Prostate gland (tissue), 2 donors: Measurements from ENCODE around the gene SLC38A11. TPM values are rescaled to one million over a fixed set of nuclear protein-coding genes. Genes with fewer than 3 reads are reported as not detected.
A peak's percentile ranks its signal among the peaks of the same experiment; 100 is the strongest.

Experiments used
- DNase-seq: peaks from one replicate; pipeline ENCODE4 v3.0.0-alpha.2; 2019; ENCODE audit warnings: low spot score
- H3K27ac ChIP-seq, 2 donors: fragments of 200-600 bp; sonication (generic); 2 replicates each; pipeline ENCODE4 v1.5.1; 2017 to 2019
- H3K27me3 ChIP-seq: fragments of 200-600 bp; sonication (generic); replicated peaks from 2 replicates; pipeline ENCODE4 v1.5.1; 2019; ENCODE audit not compliant: insufficient read depth
- H3K36me3 ChIP-seq, 2 donors: fragments of 200-600 bp; sonication (generic); 1 replicate in 1 of 2; 2 replicates in 1 of 2; pipeline versions ENCODE4 v1.5.1 to v1.8.1; 2017 to 2019
- H3K4me1 ChIP-seq: fragments of 200-600 bp; sonication (generic); replicated peaks from 2 replicates; pipeline ENCODE4 v1.5.1; 2019
- H3K4me3 ChIP-seq, 2 donors: fragments of 200-600 bp; sonication (generic); 2 replicates each; pipeline ENCODE4 v1.5.1; 2017 to 2019
- H3K9me3 ChIP-seq: fragments of 200-600 bp; sonication (generic); 2 replicates; pipeline ENCODE4 v1.5.1; 2017
- POLR2A ChIP-seq: fragments of 450-650 bp; IDR thresholded peaks from one replicate; pipeline ENCODE4 v1.6.1; 2016; ENCODE audit warnings: antibody characterized with exemption, mild to moderate bottlenecking
- POLR2AphosphoS5 ChIP-seq: sonication (generic); formaldehyde crosslinking; IDR thresholded peaks from one replicate; pipeline ENCODE4 v1.6.1; 2017; ENCODE audit warnings: antibody characterized with exemption
- WGBS: methylation state at CpG from one replicate; pipeline ENCODE4 v1.1.5; 2018; 5-methylcytosine and 5-hydroxymethylcytosine counted together
- intact Hi-C: fragments of 100-400 bp; cut with DNase I; formaldehyde crosslinking; loops from one replicate; pipeline ENCODE4 v1.14.2; 2022
- total RNA-seq, 2 donors: library from RNA; depleted of rRNA; stranded (reverse); fragments of >200 nt; gene quantifications; one replicate each; pipeline ENCODE4 v1.1.0, GENCODE V29; 2016
- TF ChIP-seq, protein P1 (sequence below), 4 experiments: fragments of 200-600 bp in 2 of 4; fragments of 450-650 bp in 2 of 4; sonication (generic) in 2 of 4; IDR thresholded peaks; 1 replicate in 3 of 4; 2 replicates in 1 of 4; pipeline ENCODE4 v1.5.1; 2016 to 2019; ENCODE audit warnings: antibody characterized with exemption in 4 of 4, mild to moderate bottlenecking in 2 of 4, moderate library complexity in 2 of 4

The SLC38A11 gene
- total RNA-seq, 2 donors from 2014 or later, result 2.8 to 3.0 TPM

DNA sequence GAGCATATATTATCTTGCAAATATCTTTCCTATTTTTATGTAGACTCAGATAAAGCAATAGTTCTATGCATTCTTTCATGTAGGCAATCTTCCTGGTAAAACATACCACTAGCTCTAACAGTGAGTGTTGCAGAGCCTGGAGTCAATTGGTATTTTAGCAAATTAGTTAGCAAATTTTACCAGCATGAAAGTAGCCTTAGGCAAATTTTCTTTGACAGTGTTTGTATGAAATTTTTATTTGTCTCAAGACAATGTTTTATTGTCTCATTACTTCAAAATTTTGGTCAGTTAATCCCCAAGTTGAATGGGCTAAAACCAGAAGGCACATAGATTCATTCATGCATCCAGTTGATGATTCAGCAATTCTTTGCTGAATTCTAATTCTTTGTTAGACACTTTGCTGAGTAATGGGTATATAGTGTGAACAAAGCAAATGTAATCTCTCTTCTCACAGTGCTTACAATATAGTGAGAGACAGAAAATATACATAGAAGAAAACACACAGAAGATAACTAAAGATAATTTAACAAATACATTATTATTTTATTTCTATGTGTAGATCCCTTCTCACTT, 27.1 kb downstream of the SLC38A11 start:
- intact Hi-C loops, result no loop called here
- H3K27me3 ChIP-seq, result no peaks in the 10 kb centered on the region
- H3K4me3 ChIP-seq, result no peak overlapping the region
- TF ChIP-seq, protein P1, sequence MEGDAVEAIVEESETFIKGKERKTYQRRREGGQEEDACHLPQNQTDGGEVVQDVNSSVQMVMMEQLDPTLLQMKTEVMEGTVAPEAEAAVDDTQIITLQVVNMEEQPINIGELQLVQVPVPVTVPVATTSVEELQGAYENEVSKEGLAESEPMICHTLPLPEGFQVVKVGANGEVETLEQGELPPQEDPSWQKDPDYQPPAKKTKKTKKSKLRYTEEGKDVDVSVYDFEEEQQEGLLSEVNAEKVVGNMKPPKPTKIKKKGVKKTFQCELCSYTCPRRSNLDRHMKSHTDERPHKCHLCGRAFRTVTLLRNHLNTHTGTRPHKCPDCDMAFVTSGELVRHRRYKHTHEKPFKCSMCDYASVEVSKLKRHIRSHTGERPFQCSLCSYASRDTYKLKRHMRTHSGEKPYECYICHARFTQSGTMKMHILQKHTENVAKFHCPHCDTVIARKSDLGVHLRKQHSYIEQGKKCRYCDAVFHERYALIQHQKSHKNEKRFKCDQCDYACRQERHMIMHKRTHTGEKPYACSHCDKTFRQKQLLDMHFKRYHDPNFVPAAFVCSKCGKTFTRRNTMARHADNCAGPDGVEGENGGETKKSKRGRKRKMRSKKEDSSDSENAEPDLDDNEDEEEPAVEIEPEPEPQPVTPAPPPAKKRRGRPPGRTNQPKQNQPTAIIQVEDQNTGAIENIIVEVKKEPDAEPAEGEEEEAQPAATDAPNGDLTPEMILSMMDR (IDR thresholded peaks at IDR 0.05), result no peak
- TF ChIP-seq POLR2AphosphoS5 (no peak), POLR2A (no peak)
- no peaks in the 10 kb centered on the region for H3K9me3 ChIP-seq
- H3K27ac ChIP-seq, result no peak overlapping the region
- no peaks in the 10 kb centered on the region for H3K4me1 ChIP-seq
- no peak for DNase-seq
- H3K36me3 ChIP-seq, result no peaks in the 10 kb centered on the region

DNA sequence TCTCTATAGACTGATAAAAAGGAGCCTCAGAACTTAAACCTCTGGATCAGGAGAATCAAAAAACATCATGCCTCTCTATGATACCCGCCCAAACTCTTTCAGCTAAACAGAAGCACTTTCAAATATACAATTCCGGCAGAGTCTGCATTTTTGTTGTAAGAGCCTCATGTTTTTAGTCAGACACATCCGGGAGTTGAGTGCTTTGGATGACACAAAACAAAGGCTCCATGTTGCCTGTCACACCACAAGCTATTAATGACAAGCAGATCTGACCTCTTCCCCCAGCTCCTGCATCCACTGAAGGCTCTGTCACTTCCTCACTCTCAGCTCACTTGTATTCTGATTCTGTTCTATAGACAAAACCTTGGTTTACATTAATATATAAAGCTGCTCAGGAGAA, 33.2 kb downstream of the SLC38A11 start:
- no peaks in the 10 kb centered on the region for H3K9me3 ChIP-seq
- H3K4me3 ChIP-seq, result no peak overlapping the region
- no peaks in the 10 kb centered on the region for H3K27me3 ChIP-seq
- H3K36me3 ChIP-seq, result no peaks in the 10 kb centered on the region
- 62% methylated on average over 3 of the region's 3 CpGs for WGBS
- no peak overlapping the region for H3K27ac ChIP-seq
- intact Hi-C loops, result no loop called here
- no peak for TF ChIP-seq POLR2A
- no peaks in the 10 kb centered on the region for H3K4me1 ChIP-seq
- no peak for DNase-seq

DNA sequence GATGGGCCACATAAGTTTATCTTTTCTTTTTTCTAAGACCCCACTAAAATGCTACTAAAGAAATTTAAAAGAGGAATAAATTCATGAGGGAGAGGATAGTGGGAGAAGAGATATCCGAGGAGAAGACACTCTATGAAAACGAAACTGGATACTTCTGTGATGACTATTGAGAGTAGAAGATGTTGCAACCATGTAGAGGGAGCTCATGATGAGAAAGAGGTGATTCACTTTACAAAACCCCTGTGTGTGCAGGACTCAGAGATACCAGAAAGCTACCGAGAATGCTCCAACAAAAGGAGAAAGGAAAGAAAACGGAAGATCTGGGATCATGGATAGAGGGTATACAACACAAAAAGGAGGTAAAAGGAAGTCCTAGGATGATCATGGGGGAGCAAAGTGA, 34.9 kb downstream of the SLC38A11 start:
- 77% methylated on average over 4 of the region's 4 CpGs for WGBS
- no peak overlapping the region for H3K27ac ChIP-seq
- H3K4me3 ChIP-seq, result no peak overlapping the region
- intact Hi-C loops, result no loop called here
- DNase-seq, result no peak
- no peaks in the 10 kb centered on the region for H3K9me3 ChIP-seq
- no peaks in the 10 kb centered on the region for H3K36me3 ChIP-seq
- TF ChIP-seq, protein P1 (IDR thresholded peaks at IDR 0.05), result no peak
- TF ChIP-seq POLR2AphosphoS5, result no peak
- no peak for TF ChIP-seq POLR2A
- no peaks in the 10 kb centered on the region for H3K4me1 ChIP-seq
- H3K27me3 ChIP-seq, result no peaks in the 10 kb centered on the region

DNA sequence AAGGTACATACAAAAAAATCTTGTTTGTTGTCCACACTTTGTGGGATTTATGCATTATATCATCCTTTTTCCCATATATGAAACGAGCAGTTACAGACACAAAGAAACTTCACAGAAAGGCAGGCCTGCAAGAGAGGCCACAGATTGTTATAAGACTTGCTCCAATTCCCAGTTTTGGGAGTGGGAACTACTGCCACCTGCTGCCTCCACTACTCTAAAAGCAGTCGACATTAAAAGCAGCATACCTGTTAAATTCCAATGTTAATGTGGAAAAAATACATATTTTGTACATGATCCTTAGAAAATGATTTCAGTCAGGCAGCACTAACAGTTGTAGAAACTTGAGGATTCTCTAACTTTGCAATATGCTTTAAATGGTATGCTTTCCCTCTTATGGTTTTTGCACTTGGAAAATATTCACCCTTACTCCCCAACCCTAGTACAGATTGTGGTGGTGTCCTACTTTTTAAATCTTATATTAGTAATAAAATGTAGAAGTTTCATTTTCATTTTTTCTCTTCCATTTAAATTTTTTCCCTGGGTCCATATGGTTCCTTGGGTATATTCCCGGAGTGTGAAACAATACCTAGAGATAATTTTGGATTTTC, 37.9 kb downstream of the SLC38A11 start:
- DNase-seq, result peak; percentile 51
- no peaks in the 10 kb centered on the region for H3K27me3 ChIP-seq
- no peak overlapping the region for H3K4me3 ChIP-seq
- no peaks in the 10 kb centered on the region for H3K36me3 ChIP-seq
- H3K27ac ChIP-seq, result no peak overlapping the region
- intact Hi-C loops, result loop anchor here (2.0 to 5.0 kb wide), 2 partner anchors 75 to 181 kb away; partner anchors contain the start of gene COBLL1
- no peak for TF ChIP-seq POLR2A
- peak; percentile 45 for TF ChIP-seq POLR2AphosphoS5
- TF ChIP-seq, protein P1 (IDR thresholded peaks at IDR 0.05), result peak in 3 of 4 experiments; percentile 54 to 76 (median 73)
- no peaks in the 10 kb centered on the region for H3K4me1 ChIP-seq
- 32% methylated on average over 3 of the region's 3 CpGs for WGBS
- no peaks in the 10 kb centered on the region for H3K9me3 ChIP-seq

DNA sequence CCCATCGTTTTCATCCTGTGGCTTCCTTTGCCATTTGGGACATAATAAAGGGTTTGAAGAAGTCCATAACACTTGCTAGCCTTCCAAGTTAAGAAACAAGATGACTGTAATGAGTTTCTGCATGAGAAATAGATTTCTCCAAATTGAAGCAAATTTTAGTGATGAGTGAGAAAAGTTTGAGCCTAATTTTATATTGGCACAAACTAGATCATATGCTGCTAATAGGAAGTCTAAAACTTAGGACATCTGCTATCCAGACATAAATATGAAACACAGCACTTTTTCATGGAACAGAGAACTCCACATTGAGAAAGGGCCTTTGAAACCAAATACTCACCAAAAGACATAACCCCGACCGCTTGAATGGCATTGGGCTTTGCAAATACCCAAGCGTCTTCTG, 39.8 kb downstream of the SLC38A11 start:
- no peaks in the 10 kb centered on the region for H3K9me3 ChIP-seq
- no peaks in the 10 kb centered on the region for H3K4me1 ChIP-seq
- WGBS, result 90% methylated on average over 4 of the region's 4 CpGs
- no peak overlapping the region for H3K4me3 ChIP-seq
- no peaks in the 10 kb centered on the region for H3K36me3 ChIP-seq
- DNase-seq, result no peak
- no peak overlapping the region for H3K27ac ChIP-seq
- intact Hi-C loops, result loop anchor here (5.0 kb wide), 1 partner anchor 73 kb away; the partner anchor contains the start of gene COBLL1
- TF ChIP-seq POLR2A (no peak), POLR2AphosphoS5 (no peak)
- TF ChIP-seq, protein P1 (IDR thresholded peaks at IDR 0.05), result no peak
- H3K27me3 ChIP-seq, result no peaks in the 10 kb centered on the region
